ENCODE results near the gene ASTL.

ASTL gene

GRCh38 chr2:96099861-96100798 is 38.2 kb downstream of the ASTL start:
- Histone ChIP-seq H3K9ac (ENCODE audit: low read length) (no peak overlapping the region), H3F3A (ENCODE audit: insufficient read depth) (no peaks in the 10 kb centered on the region), H3K4me3 (ENCODE audit: insufficient read depth, low read length, poor library complexity, severe bottlenecking) (no peak overlapping the region), H3K27me3 (ENCODE audit: low read length) (no peaks in the 10 kb centered on the region), H3K9me3 (ENCODE audit: insufficient read depth, low read length) (peaks cover 3% of the 10 kb centered on the region; the same call in 1 of the 2 replicates), H3K36me3 (ENCODE audit: low read length) (no peaks in the 10 kb centered on the region), H3K9me2 (replicated peaks; ENCODE audit: insufficient read depth, low read length) (no peaks in the 10 kb centered on the region), H2AFZ (ENCODE audit: low read depth, low read length, severe bottlenecking) (no peak overlapping the region), H3K27ac (ENCODE audit: low read depth, low read length) (no peak overlapping the region), H4K20me1 (ENCODE audit: low read depth, low read length) (no peaks in the 10 kb centered on the region), H3K4me2 (ENCODE audit: low read depth, low read length, poor library complexity, severe bottlenecking) (no peak overlapping the region), H3K79me2 (ENCODE audit: insufficient read depth, low read length) (no peaks in the 10 kb centered on the region)
- TF ChIP-seq CTCF (IDR thresholded peaks at IDR 0.05; ENCODE audit: insufficient read depth, low read length, poor library complexity, severe bottlenecking): no peak
- TF ChIP-seq EZH2phosphoT487 (conservative IDR thresholded peaks at IDR 0.05; ENCODE audit: low read length): no peak

GRCh38 chr2:96098900-96099590 is 39.3 kb downstream of the ASTL start:
- no peaks in the 10 kb centered on the region for H3K9me2 ChIP-seq (replicated peaks; ENCODE audit: insufficient read depth, low read length)
- no peak overlapping the region for H3K9ac ChIP-seq (ENCODE audit: low read length)
- H2AFZ ChIP-seq (ENCODE audit: low read depth, low read length, severe bottlenecking): no peak overlapping the region
- TF ChIP-seq CTCF (IDR thresholded peaks at IDR 0.05; ENCODE audit: insufficient read depth, low read length, poor library complexity, severe bottlenecking) (no peak), EZH2phosphoT487 (conservative IDR thresholded peaks at IDR 0.05; ENCODE audit: low read length) (no peak)
- no peaks in the 10 kb centered on the region for H3K9me3 ChIP-seq (ENCODE audit: insufficient read depth, low read length)
- H3K27ac ChIP-seq (ENCODE audit: low read depth, low read length): no peak overlapping the region
- H3K27me3 ChIP-seq (ENCODE audit: low read length): no peaks in the 10 kb centered on the region
- H4K20me1 ChIP-seq (ENCODE audit: low read depth, low read length): no peaks in the 10 kb centered on the region
- no peaks in the 10 kb centered on the region for H3F3A ChIP-seq (ENCODE audit: insufficient read depth)
- no peak overlapping the region for H3K4me3 ChIP-seq (ENCODE audit: insufficient read depth, low read length, poor library complexity, severe bottlenecking)
- H3K79me2 ChIP-seq (ENCODE audit: insufficient read depth, low read length): no peaks in the 10 kb centered on the region
- no peak overlapping the region for H3K4me2 ChIP-seq (ENCODE audit: low read depth, low read length, poor library complexity, severe bottlenecking)
- no peaks in the 10 kb centered on the region for H3K36me3 ChIP-seq (ENCODE audit: low read length)

- Histone ChIP-seq H3K27ac (ENCODE audit: low read depth, low read length) (no peak overlapping the region), H3K79me2 (ENCODE audit: insufficient read depth, low read length) (no peaks in the 10 kb centered on the region), H2AFZ (ENCODE audit: low read depth, low read length, severe bottlenecking) (no peak overlapping the region), H3K9ac (ENCODE audit: low read length) (no peak overlapping the region), H4K20me1 (ENCODE audit: low read depth, low read length) (no peaks in the 10 kb centered on the region), H3K9me3 (ENCODE audit: insufficient read depth, low read length) (no peaks in the 10 kb centered on the region), H3F3A (ENCODE audit: insufficient read depth) (no peaks in the 10 kb centered on the region), H3K9me2 (replicated peaks; ENCODE audit: insufficient read depth, low read length) (no peaks in the 10 kb centered on the region), H3K4me3 (ENCODE audit: insufficient read depth, low read length, poor library complexity, severe bottlenecking) (no peak overlapping the region), H3K4me2 (ENCODE audit: low read depth, low read length, poor library complexity, severe bottlenecking) (no peak overlapping the region), H3K36me3 (ENCODE audit: low read length) (no peaks in the 10 kb centered on the region), H3K27me3 (ENCODE audit: low read length) (no peaks in the 10 kb centered on the region)
- no peak for TF ChIP-seq CTCF (IDR thresholded peaks at IDR 0.05; ENCODE audit: insufficient read depth, low read length, poor library complexity, severe bottlenecking)
- no peak for TF ChIP-seq EZH2phosphoT487 (conservative IDR thresholded peaks at IDR 0.05; ENCODE audit: low read length)
Measured at GRCh38 chr2:96097951-96098823, 40.1 kb downstream of the ASTL start.
